Activated T-cell treated with anti-CD3 and anti-CD28 coated beads, Interleukin-2, amount 50 U/mL, for 48 hours (primary cell): ENCODE measurements around the gene NHEJ1.

Source experiments
- DNase-seq, 2 experiments: peaks; one replicate each; pipeline ENCODE4 v3.0.0-alpha.2; 2020

Gene NHEJ1

DNA sequence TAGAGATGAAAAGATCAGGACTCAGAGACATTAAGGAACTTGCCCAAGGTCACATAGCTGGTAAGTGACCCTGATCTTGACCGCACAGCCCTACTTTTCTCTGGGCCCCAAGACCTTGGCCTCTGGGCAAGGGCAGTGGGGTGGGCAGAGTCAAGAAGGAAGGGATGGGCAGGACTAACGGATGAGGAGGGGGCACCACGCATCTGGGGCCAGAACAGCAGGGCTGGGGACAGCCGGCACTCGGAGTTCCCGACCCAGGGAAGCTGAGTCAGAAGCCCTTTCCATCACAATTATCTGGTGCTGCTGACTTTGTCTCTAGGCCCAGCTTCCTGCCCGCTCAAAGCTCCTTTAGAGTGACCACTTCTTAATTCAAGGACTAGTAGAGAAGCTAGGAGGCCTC lies 133.7 kb downstream of the NHEJ1 start:
- no peak for DNase-seq

DNA sequence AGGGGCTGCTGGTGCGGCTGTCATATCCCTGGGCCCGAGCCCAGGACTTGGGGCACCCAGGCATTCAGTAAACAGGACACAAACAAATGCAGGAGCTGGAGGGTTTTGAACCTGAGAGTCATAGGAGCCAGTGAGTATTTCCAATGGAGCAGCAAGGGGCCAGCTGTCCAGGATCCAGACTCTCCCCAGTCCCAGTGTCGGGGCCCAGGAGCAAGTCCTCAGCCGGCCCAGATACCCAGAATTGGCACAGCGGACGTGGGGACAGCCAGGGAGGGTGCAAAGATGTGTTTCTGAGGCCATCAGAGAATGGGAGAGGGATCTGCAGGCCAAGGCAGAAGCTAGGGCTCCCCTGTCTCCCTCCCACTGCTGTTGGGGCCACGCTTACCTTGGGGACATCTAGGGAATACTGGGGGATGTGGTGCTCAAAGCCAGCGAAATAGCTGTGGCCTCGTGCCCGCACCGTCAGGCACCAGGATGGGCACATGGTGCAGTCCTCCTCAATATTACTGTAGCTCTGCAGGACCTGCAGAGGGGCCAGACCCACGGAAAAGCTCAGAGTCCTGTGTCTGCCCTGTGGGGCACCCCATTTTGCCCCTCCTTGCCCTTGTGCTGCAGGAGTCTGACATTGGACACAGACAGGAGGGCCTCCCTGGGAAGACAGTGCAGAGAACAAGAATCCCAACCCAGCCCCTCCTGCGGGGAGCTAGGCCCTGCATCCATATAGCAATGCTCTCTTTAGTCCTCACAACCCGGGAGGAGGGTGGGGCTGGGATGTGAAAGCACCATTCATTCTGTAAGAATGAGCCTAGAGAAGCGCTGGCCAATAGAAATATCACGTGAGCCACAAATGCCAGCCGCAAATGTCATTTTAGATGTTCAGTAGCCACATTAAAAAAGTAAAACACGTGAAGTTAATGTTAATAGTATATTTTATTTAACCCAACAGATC lies 134.7 kb downstream of the NHEJ1 start:
- DNase-seq = no peak
